GM12878 (cell line): Measurements from ENCODE around the gene TSPAN5. TPM values are rescaled to one million over a fixed set of nuclear protein-coding genes. Genes with fewer than 3 reads are reported as not detected.

Experiments used
- ATAC-seq: fragments of 200-7000 bp; cut with Tn5 transposase; 3 replicates; pipeline ENCODE4 v1.9.1; 2020; ENCODE audit warnings: mild to moderate bottlenecking, moderate library complexity
- BruUV-seq: library from RNA; stranded (reverse); fragments of 400-500 nt; replicated peaks from 2 replicates; lab custom pipeline; 2021; lab: Mats Ljungman, UMichigan
- CTCF ChIA-PET: fragments of 300-600 bp; sonication (Branson Sonifier 250); formaldehyde crosslinking; extraction: SDS; loops from one replicate; lab custom pipeline; 2021; ENCODE audit warnings: inconsistent platforms; lab: Yijun Ruan, JAX
- POLR2A ChIA-PET: fragments of 350-600 bp; formaldehyde crosslinking; extraction: SDS; loops from one replicate; lab custom pipeline; 2021; ENCODE audit warnings: inconsistent platforms; lab: Charles Lee
- RAD21 ChIA-PET: fragments of 300-600 bp; sonication (Branson Sonifier 250); formaldehyde crosslinking; loops from one replicate; lab custom pipeline; 2023; ENCODE audit warnings: antibody characterized with exemption; ENCODE audit not compliant: unreplicated experiment; lab: Charles Lee
- SMC1A ChIA-PET: fragments of 300-600 bp; sonication (Branson Sonifier 250); formaldehyde crosslinking; loops from one replicate; lab custom pipeline; 2023; ENCODE audit not compliant: unreplicated experiment, uncharacterized antibody; lab: Charles Lee
- DNase-seq: peaks from one replicate; pipeline ENCODE4 v3.0.0-alpha.2; 2011; ENCODE audit warnings: low read depth, low spot score
- FAIRE-seq: peaks from 3 replicates; lab custom pipeline; 2011; peaks lifted over from hg19 to GRCh38; lab: Jason Lieb, UNC
- H2AFZ ChIP-seq: 2 replicates; pipeline ENCODE4 v1.6.0; 2011; ENCODE audit warnings: low read depth, low read length, control low read depth; ENCODE audit not compliant: control insufficient read depth
- H3K27ac ChIP-seq: 2 replicates; pipeline ENCODE4 v1.5.1; 2011; ENCODE audit warnings: control low read depth; ENCODE audit not compliant: control insufficient read depth, insufficient read depth
- H3K27me3 ChIP-seq, 2 experiments: replicated peaks in 1 of 2; 2 replicates each; pipeline versions ENCODE4 v1.6.0 to v1.6.1; 2011; ENCODE audit warnings: low read length in 1 of 2; ENCODE audit not compliant: control insufficient read depth in 2 of 2, insufficient read depth in 2 of 2
- H3K36me3 ChIP-seq, 2 experiments: 2 replicates each; pipeline ENCODE4 v1.5.1; 2011; ENCODE audit warnings: low read length in 1 of 2; ENCODE audit not compliant: control insufficient read depth in 2 of 2, insufficient read depth in 2 of 2
- H3K4me1 ChIP-seq: 2 replicates; pipeline ENCODE4 v1.6.1; 2011; ENCODE audit warnings: mild to moderate bottlenecking, low read length, moderate library complexity, mixed read lengths; ENCODE audit not compliant: control insufficient read depth, insufficient read depth
- H3K4me2 ChIP-seq: 2 replicates; pipeline ENCODE4 v1.6.0; 2011; ENCODE audit warnings: control low read depth; ENCODE audit not compliant: control insufficient read depth, insufficient read depth
- H3K4me3 ChIP-seq: fragments of 200-600 bp; sonication (generic); 2 replicates; pipeline ENCODE4 v1.5.1; 2016
- H3K79me2 ChIP-seq: 2 replicates; pipeline ENCODE4 v1.6.0; 2011; ENCODE audit warnings: low read length; ENCODE audit not compliant: control insufficient read depth, insufficient read depth
- H3K9ac ChIP-seq: 2 replicates; pipeline ENCODE4 v1.8.0; 2011; ENCODE audit warnings: low read length, control low read depth, mixed read lengths; ENCODE audit not compliant: control insufficient read depth, insufficient read depth
- H3K9me3 ChIP-seq: replicated peaks from 3 replicates; pipeline ENCODE4 v1.5.1; 2011; ENCODE audit warnings: mild to moderate bottlenecking, low read length; ENCODE audit not compliant: control insufficient read depth, insufficient read depth
- H4K20me1 ChIP-seq: 2 replicates; pipeline ENCODE4 v1.6.0; 2011; ENCODE audit not compliant: control insufficient read depth, insufficient read depth
- GABPA ChIP-seq: IDR thresholded peaks from 2 replicates; pipeline ENCODE4 v1.6.1; 2014; ENCODE audit warnings: antibody characterized with exemption, low read depth, mild to moderate bottlenecking, inconsistent platforms
- NRF1 ChIP-seq: conservative IDR thresholded peaks from 2 replicates; pipeline ENCODE4 v1.6.1; 2011; ENCODE audit warnings: mild to moderate bottlenecking, low read depth, low read length, improper control_type of control experiment
- ZNF24 ChIP-seq: fragments of 450-650 bp; IDR thresholded peaks from 2 replicates; pipeline ENCODE4 v1.6.1; 2017; ENCODE audit warnings: antibody characterized with exemption, mild to moderate bottlenecking
- WGBS: methylation state at CpG from one replicate; pipeline ENCODE4 v1.1.6; 2016; ENCODE audit warnings: low lambda C conversion rate; ENCODE audit not compliant: insufficient replicate concordance, insufficient coverage; ENCODE audit errors: missing lambda C conversion rate; 5-methylcytosine and 5-hydroxymethylcytosine counted together
- in situ Hi-C: fragments of 300-500 bp; cut with MboI; formaldehyde crosslinking; loops from 9 replicates; pipeline ENCODE4 v1.14.3; 2018; ENCODE audit warnings: mixed read lengths
- intact Hi-C: fragments of 100-400 bp; cut with micrococcal nuclease; formaldehyde crosslinking; loops from one replicate; pipeline ENCODE4 v1.14.2; 2022; ENCODE audit not compliant: unreplicated experiment
- polyA plus RNA-seq, 11 experiments: library from polyadenylated mRNA; depleted of rRNA in 4 of 11; unstranded in 6 of 11; stranded (reverse) in 5 of 11; fragments of >200 nt; fragmentation: Nextera tagmentation in 4 of 11; fragmentation: Illumina TruSeq in 1 of 11; extraction: Ambion mirVana in 4 of 11; extraction: Trizol in 1 of 11; gene quantifications; 1 replicate in 1 of 11; 2 replicates in 10 of 11; pipeline versions ENCODE4 v1.2.1 to v1.2.3, GENCODE V29; 2011 to 2016; ENCODE audit warnings: inconsistent platforms in 2 of 11, missing spikeins in 2 of 11, low read depth in 1 of 11
- total RNA-seq, 4 experiments: library from RNA; depleted of rRNA in 3 of 4; stranded (reverse); fragments of >200 nt in 3 of 4; fragmentation: Illumina TruSeq in 1 of 4; extraction: Trizol in 1 of 4; gene quantifications; 2 replicates each; pipeline versions ENCODE4 v1.2.1 to v1.2.3, GENCODE V29; 2013 to 2021
- TF ChIP-seq, protein P1 (sequence below): fragments of 450-650 bp; IDR thresholded peaks from 2 replicates; pipeline ENCODE4 v1.6.1; 2017; ENCODE audit warnings: mild to moderate bottlenecking, moderate library complexity

The TSPAN5 gene
- total and polyA plus RNA-seq, 10 of the 15 experiments (the other 5 are each of a cell fraction or from before 2014, with no cell fraction given): 0.09 to 8.2 (median 0.27) TPM

GRCh38 chr4:98624144-98624543 is 34.3 kb downstream of the TSPAN5 start (continued):
- TF ChIP-seq, protein P1, sequence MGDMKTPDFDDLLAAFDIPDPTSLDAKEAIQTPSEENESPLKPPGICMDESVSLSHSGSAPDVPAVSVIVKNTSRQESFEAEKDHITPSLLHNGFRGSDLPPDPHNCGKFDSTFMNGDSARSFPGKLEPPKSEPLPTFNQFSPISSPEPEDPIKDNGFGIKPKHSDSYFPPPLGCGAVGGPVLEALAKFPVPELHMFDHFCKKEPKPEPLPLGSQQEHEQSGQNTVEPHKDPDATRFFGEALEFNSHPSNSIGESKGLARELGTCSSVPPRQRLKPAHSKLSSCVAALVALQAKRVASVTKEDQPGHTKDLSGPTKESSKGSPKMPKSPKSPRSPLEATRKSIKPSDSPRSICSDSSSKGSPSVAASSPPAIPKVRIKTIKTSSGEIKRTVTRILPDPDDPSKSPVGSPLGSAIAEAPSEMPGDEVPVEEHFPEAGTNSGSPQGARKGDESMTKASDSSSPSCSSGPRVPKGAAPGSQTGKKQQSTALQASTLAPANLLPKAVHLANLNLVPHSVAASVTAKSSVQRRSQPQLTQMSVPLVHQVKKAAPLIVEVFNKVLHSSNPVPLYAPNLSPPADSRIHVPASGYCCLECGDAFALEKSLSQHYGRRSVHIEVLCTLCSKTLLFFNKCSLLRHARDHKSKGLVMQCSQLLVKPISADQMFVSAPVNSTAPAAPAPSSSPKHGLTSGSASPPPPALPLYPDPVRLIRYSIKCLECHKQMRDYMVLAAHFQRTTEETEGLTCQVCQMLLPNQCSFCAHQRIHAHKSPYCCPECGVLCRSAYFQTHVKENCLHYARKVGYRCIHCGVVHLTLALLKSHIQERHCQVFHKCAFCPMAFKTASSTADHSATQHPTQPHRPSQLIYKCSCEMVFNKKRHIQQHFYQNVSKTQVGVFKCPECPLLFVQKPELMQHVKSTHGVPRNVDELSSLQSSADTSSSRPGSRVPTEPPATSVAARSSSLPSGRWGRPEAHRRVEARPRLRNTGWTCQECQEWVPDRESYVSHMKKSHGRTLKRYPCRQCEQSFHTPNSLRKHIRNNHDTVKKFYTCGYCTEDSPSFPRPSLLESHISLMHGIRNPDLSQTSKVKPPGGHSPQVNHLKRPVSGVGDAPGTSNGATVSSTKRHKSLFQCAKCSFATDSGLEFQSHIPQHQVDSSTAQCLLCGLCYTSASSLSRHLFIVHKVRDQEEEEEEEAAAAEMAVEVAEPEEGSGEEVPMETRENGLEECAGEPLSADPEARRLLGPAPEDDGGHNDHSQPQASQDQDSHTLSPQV: no peak

DNA sequence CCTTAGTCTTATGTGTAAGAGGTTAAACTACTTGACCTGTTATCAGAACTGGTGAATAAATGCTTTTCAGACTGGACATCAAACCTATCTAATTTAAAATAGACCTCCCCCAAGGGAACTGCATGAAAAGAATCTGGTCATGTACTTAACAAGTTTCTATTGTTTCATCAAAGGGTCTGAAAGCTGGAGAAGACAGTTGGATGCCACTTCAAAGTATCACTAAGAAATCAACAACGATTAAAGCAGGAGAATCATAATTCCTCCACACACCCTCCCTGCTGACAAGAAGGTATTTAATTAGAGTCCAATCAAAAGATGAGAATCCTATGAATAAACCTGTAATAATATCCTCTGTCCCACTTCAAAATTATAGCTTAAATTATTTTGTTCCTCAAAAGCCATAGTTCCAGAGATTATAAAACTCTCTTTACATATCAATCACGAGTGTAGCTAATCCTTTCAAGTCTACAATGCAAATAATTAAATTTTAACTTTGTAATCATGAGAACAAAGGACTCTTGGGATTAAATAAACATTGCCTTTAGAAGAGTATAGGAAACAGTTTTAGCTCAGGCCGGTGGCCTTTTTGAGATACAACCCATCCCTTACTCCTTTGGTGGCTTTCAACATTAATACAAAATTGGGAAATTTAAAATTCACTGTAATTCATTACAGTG is 35.1 kb downstream of the TSPAN5 start:
- DNase-seq (no peak), FAIRE-seq (no peak), ATAC-seq (no peak)
- H3K27me3 ChIP-seq: no peaks in the 10 kb centered on the region
- CTCF ChIA-PET: interaction anchor here (1.1 kb wide), 1 partner anchor 155 kb away, joined by 4 read pairs; no protein-coding TSS in a partner anchor
- intact Hi-C loops (no loop called here), in situ Hi-C loops (no loop called here)
- H3K4me2 ChIP-seq: no peak overlapping the region
- H3K36me3 ChIP-seq: no peaks in the 10 kb centered on the region
- no peak overlapping the region for H3K4me3 ChIP-seq
- no TSS peak for BruUV-seq
- no peaks in the 10 kb centered on the region for H3K4me1 ChIP-seq
- SMC1A ChIA-PET: interaction anchor here (1.3 kb wide), 1 partner anchor 55 kb away, joined by 3 read pairs; no protein-coding TSS in a partner anchor
- no peak overlapping the region for H2AFZ ChIP-seq
- POLR2A ChIA-PET: no interaction called here
- no peaks in the 10 kb centered on the region for H3K79me2 ChIP-seq
- no peak overlapping the region for H3K27ac ChIP-seq
- WGBS: 25% methylated on average over 3 of the region's 3 CpGs
- no peaks in the 10 kb centered on the region for H4K20me1 ChIP-seq
- no peaks in the 10 kb centered on the region for H3K9me3 ChIP-seq
- TF ChIP-seq ZNF24: no peak
- no peak for TF ChIP-seq NRF1
- no peak for TF ChIP-seq GABPA
- no peak overlapping the region for H3K9ac ChIP-seq
- RAD21 ChIA-PET: no interaction called here
